Transverse colon (tissue), 4 donors: Measurements from ENCODE around the gene TMEM132D. TPM values are rescaled to one million over a fixed set of nuclear protein-coding genes. Genes with fewer than 3 reads are reported as not detected.

Experiments used
- DNase-seq: peaks from one replicate; pipeline ENCODE4 v3.0.0-alpha.2; 2019
- H3K27ac ChIP-seq, 4 donors: fragments of 200-600 bp; sonication (generic); 2 replicates each; pipeline ENCODE4 v1.5.1; 2016 to 2018; ENCODE audit warnings: inconsistent platforms in 4 of 4
- H3K27me3 ChIP-seq: fragments of 200-600 bp; sonication (generic); 2 replicates; pipeline ENCODE4 v1.5.1; 2017; ENCODE audit warnings: inconsistent platforms
- H3K36me3 ChIP-seq, 4 donors: fragments of 200-600 bp; sonication (generic); 2 replicates each; pipeline ENCODE4 v1.5.1; 2017 to 2019; ENCODE audit warnings: inconsistent platforms in 4 of 4
- H3K4me1 ChIP-seq, 4 donors: fragments of 200-600 bp; sonication (generic); 2 replicates each; pipeline ENCODE4 v1.5.1; 2017 to 2020; ENCODE audit warnings: inconsistent platforms in 4 of 4
- H3K4me3 ChIP-seq, 4 donors: fragments of 200-600 bp; sonication (generic); 1 replicate in 1 of 4; 2 replicates in 3 of 4; pipeline versions ENCODE4 v1.5.1 to v1.6.1; 2017 to 2019; ENCODE audit warnings: inconsistent platforms in 4 of 4
- H3K9me3 ChIP-seq, 2 donors: fragments of 200-600 bp; sonication (generic); 2 replicates each; pipeline ENCODE4 v1.5.1; 2017 to 2019; ENCODE audit warnings: inconsistent platforms in 2 of 2
- CTCF ChIP-seq, 5 experiments: fragments of 200-600 bp in 3 of 5; fragments of 450-650 bp in 2 of 5; sonication (generic) in 3 of 5; IDR thresholded peaks; 1 replicate in 2 of 5; 2 replicates in 3 of 5; pipeline ENCODE4 v1.5.1; 2016 to 2017; ENCODE audit warnings: antibody characterized with exemption in 5 of 5, inconsistent platforms in 3 of 5, mild to moderate bottlenecking in 2 of 5, moderate library complexity in 1 of 5
- EP300 ChIP-seq: sonication (generic); formaldehyde crosslinking; IDR thresholded peaks from one replicate; pipeline ENCODE4 v1.6.1; 2017; ENCODE audit warnings: antibody characterized with exemption, low read depth
- POLR2A ChIP-seq: fragments of 450-650 bp; IDR thresholded peaks from one replicate; pipeline ENCODE4 v1.6.1; 2016; ENCODE audit warnings: antibody characterized with exemption, mild to moderate bottlenecking, moderate library complexity
- POLR2AphosphoS5 ChIP-seq, 3 donors: sonication (generic); formaldehyde crosslinking; IDR thresholded peaks; one replicate each; pipeline ENCODE4 v1.6.1; 2016; ENCODE audit warnings: antibody characterized with exemption in 3 of 3
- WGBS, 2 donors: methylation state at CpG; one replicate each; pipeline ENCODE4 v1.1.5; 2018; ENCODE audit warnings: low coverage in 1 of 2; 5-methylcytosine and 5-hydroxymethylcytosine counted together
- in situ Hi-C, 4 donors: fragments of 200-750 bp; cut with MboI; loops; one replicate each; pipeline versions ENCODE4 v1.15.0 to v1.15.1; 2017; ENCODE audit warnings: low sequenced_read_pairs in 3 of 4, low pct_ligation_motif_present in 1 of 4, low pct_unique_long_range_greater_than_20kb in 1 of 4
- intact Hi-C: fragments of 100-400 bp; cut with DNase I; formaldehyde crosslinking; loops from one replicate; pipeline ENCODE4 v1.15.1; 2023; ENCODE audit warnings: low total_unique reads
- total RNA-seq, 4 donors: library from RNA; depleted of rRNA; stranded (reverse); fragments of >200 nt; gene quantifications; one replicate each; pipeline ENCODE4 v1.1.0, GENCODE V29; 2016

Gene TMEM132D
- total RNA-seq, 4 donors from 2014 or later = 0.48 to 0.55 TPM; not detected in 2

- in situ Hi-C loops = no loop called here
- 52 to 66% methylated on average over 3 to 6 of the region's 6 CpGs for WGBS, 2 donors
Observed at GRCh38 chr12:129202109-129202814, 701.6 kb downstream of the TMEM132D start.

GRCh38 chr12:129201029-129201428 lies 702.8 kb downstream of the TMEM132D start:
- DNase-seq = no peak
- 63% methylated on average over 2 of the region's 2 CpGs; no CpG with 5 or more reads in 1 of the 2 donors for WGBS, 2 donors
- in situ Hi-C loops = no loop called here

More at GRCh38 chr12:129202109-129202814, 701.6 kb downstream of the TMEM132D start:
- no peaks in the 10 kb centered on the region for H3K9me3 ChIP-seq
- H3K36me3 ChIP-seq = no peaks in the 10 kb centered on the region
- peaks cover 0 to 3% (median 0%) of the 10 kb centered on the region in 4 donors for H3K4me1 ChIP-seq
- no peaks in the 10 kb centered on the region for H3K27me3 ChIP-seq
- intact Hi-C loops = no loop called here
- H3K27ac ChIP-seq = no peak overlapping the region
- TF ChIP-seq EP300 = no peak
- no peak for TF ChIP-seq POLR2A
- no peak for TF ChIP-seq CTCF (IDR thresholded peaks at IDR 0.05)
- TF ChIP-seq POLR2AphosphoS5 (IDR thresholded peaks at IDR 0.05) = no peak
- DNase-seq = no peak
- no peak overlapping the region for H3K4me3 ChIP-seq

GRCh38 chr12:129200576-129200975 lies 703.2 kb downstream of the TMEM132D start:
- H3K9me3 ChIP-seq = peaks cover 0 to 3% of the 10 kb centered on the region in 2 donors
- 45 to 71% methylated on average over 4 to 8 of the region's 8 CpGs for WGBS, 2 donors
- peaks cover 0 to 4% (median 2%) of the 10 kb centered on the region in 4 donors for H3K4me1 ChIP-seq
- in situ Hi-C loops = no loop called here
- intact Hi-C loops = no loop called here
- no peaks in the 10 kb centered on the region for H3K36me3 ChIP-seq
- H3K27ac ChIP-seq = no peak overlapping the region
- H3K27me3 ChIP-seq = no peaks in the 10 kb centered on the region
- H3K4me3 ChIP-seq = no peak overlapping the region
- no peak for TF ChIP-seq POLR2AphosphoS5 (IDR thresholded peaks at IDR 0.05)
- DNase-seq = no peak

More at GRCh38 chr12:129201029-129201428, 702.8 kb downstream of the TMEM132D start:
- Histone ChIP-seq H3K36me3 (no peaks in the 10 kb centered on the region), H3K27me3 (no peaks in the 10 kb centered on the region), H3K4me3 (no peak overlapping the region), H3K27ac (no peak overlapping the region), H3K4me1 (peaks cover 0 to 4% (median 2%) of the 10 kb centered on the region in 4 donors), H3K9me3 (peaks cover 0 to 3% of the 10 kb centered on the region in 2 donors)
- TF ChIP-seq POLR2A (no peak), CTCF (IDR thresholded peaks at IDR 0.05) (no peak), EP300 (no peak), POLR2AphosphoS5 (IDR thresholded peaks at IDR 0.05) (no peak)
- intact Hi-C loops = no loop called here

GRCh38 chr12:129196927-129197326 lies 706.9 kb downstream of the TMEM132D start:
- Histone ChIP-seq H3K27me3 (no peaks in the 10 kb centered on the region), H3K4me1 (peaks cover 0 to 4% (median 2%) of the 10 kb centered on the region in 4 donors), H3K36me3 (no peaks in the 10 kb centered on the region), H3K27ac (peak overlapping the region in 2 of 4 donors; percentile 48 to 53), H3K4me3 (no peak overlapping the region), H3K9me3 (peaks cover 0 to 6% of the 10 kb centered on the region in 2 donors)
- in situ Hi-C loops = loop anchor here in 1 of 4 donors (25.0 kb wide), 1 partner anchor 715 kb away; the partner anchor contains the start of gene TMEM132D
- intact Hi-C loops = no loop called here
- 50 to 55% methylated on average over 2 to 3 of the region's 3 CpGs for WGBS, 2 donors
- no peak for TF ChIP-seq POLR2A
- TF ChIP-seq EP300 = no peak
- TF ChIP-seq CTCF (IDR thresholded peaks at IDR 0.05) = no peak
- TF ChIP-seq POLR2AphosphoS5 (IDR thresholded peaks at IDR 0.05) = no peak
- peak; percentile 18 for DNase-seq
